Neural crest cell (in vitro differentiated cells): Measurements from ENCODE around the gene SESN1. TPM values are rescaled to one million over a fixed set of nuclear protein-coding genes. Genes with fewer than 3 reads are reported as not detected.

Experiments used
- DNase-seq: peaks from one replicate; pipeline ENCODE4 v3.0.0; 2021; ENCODE audit warnings: low read depth, mixed read lengths, low spot score
- H3K27ac Mint-ChIP-seq: one replicate; pipeline ENCODE4 v1.8.0; 2021; ENCODE audit warnings: mild to moderate bottlenecking, mixed read lengths; ENCODE audit not compliant: unreplicated experiment
- H3K27me3 Mint-ChIP-seq: 2 replicates; pipeline ENCODE4 v1.8.0; 2021; ENCODE audit warnings: low read depth, mild to moderate bottlenecking, mixed read lengths
- H3K36me3 Mint-ChIP-seq: 2 replicates; pipeline ENCODE4 v1.8.0; 2021; ENCODE audit warnings: low read depth, mild to moderate bottlenecking, mixed read lengths
- H3K4me1 Mint-ChIP-seq: 2 replicates; pipeline ENCODE4 v1.8.0; 2021; ENCODE audit warnings: mixed read lengths
- H3K4me3 Mint-ChIP-seq: one replicate; pipeline ENCODE4 v1.8.0; 2021; ENCODE audit warnings: mild to moderate bottlenecking, mixed read lengths
- H3K9me3 Mint-ChIP-seq: 2 replicates; pipeline ENCODE4 v1.8.0; 2021; ENCODE audit warnings: mixed read lengths
- CTCF ChIP-seq: fragments of 200-600 bp; sonication (generic); conservative IDR thresholded peaks from 2 replicates; pipeline ENCODE4 v1.5.0; 2021; ENCODE audit warnings: antibody characterized with exemption, mild to moderate bottlenecking
- total RNA-seq: library from RNA; stranded (reverse); gene quantifications from 2 replicates; pipeline ENCODE4 v1.2.1, GENCODE V29; 2021

The SESN1 gene
- total RNA-seq, 1 donor from 2014 or later = 11.5 TPM

GRCh38 chr6:108941281-108941680 is 153.4 kb downstream of the SESN1 start:
- peaks cover 4% of the 10 kb centered on the region for H3K36me3 Mint-ChIP-seq
- no peak overlapping the region for H3K4me3 Mint-ChIP-seq
- DNase-seq = no peak
- no peak for TF ChIP-seq CTCF
- H3K27ac Mint-ChIP-seq = no peak overlapping the region
- H3K4me1 Mint-ChIP-seq = no peaks in the 10 kb centered on the region
- peaks cover 3% of the 10 kb centered on the region for H3K9me3 Mint-ChIP-seq
- peaks cover 3% of the 10 kb centered on the region for H3K27me3 Mint-ChIP-seq

GRCh38 chr6:108940741-108941140 is 153.9 kb downstream of the SESN1 start:
- DNase-seq = no peak
- Mint-ChIP-seq H3K9me3 (peaks cover 3% of the 10 kb centered on the region), H3K4me1 (no peaks in the 10 kb centered on the region), H3K27ac (no peak overlapping the region), H3K27me3 (peaks cover 3% of the 10 kb centered on the region), H3K36me3 (peaks cover 4% of the 10 kb centered on the region), H3K4me3 (no peak overlapping the region)
- no peak for TF ChIP-seq CTCF

GRCh38 chr6:108937170-108937569 is 157.5 kb downstream of the SESN1 start:
- peaks cover 3% of the 10 kb centered on the region for H3K9me3 Mint-ChIP-seq
- no peak overlapping the region for H3K27ac Mint-ChIP-seq
- peaks cover 4% of the 10 kb centered on the region for H3K36me3 Mint-ChIP-seq
- no peak overlapping the region for H3K4me3 Mint-ChIP-seq
- no peaks in the 10 kb centered on the region for H3K27me3 Mint-ChIP-seq
- TF ChIP-seq CTCF = no peak
- no peak for DNase-seq
- no peaks in the 10 kb centered on the region for H3K4me1 Mint-ChIP-seq

Other genes with a start within 250 kb of the SESN1 start
- gene ARMC2, start 246.4 kb downstream of the SESN1 start, total RNA-seq = 10.0 and 10.1 TPM in 2 replicates
- gene CEP57L1, start 661 bp upstream of the SESN1 start, total RNA-seq = 19.8 and 21.9 TPM in 2 replicates